Gastrocnemius medialis (tissue), 4 donors: Measurements from ENCODE around the gene TFG.

Experiments
- CTCF ChIP-seq, 5 experiments: fragments of 450-650 bp in 3 of 5; fragments of 200-600 bp in 2 of 5; sonication (generic) in 2 of 5; IDR thresholded peaks in 4 of 5; conservative IDR thresholded peaks in 1 of 5; 1 replicate in 4 of 5; 2 replicates in 1 of 5; pipeline ENCODE4 v1.5.1; 2016 to 2019; ENCODE audit warnings: antibody characterized with exemption in 5 of 5, mild to moderate bottlenecking in 3 of 5, moderate library complexity in 3 of 5
- POLR2A ChIP-seq, 2 donors: fragments of 450-650 bp; IDR thresholded peaks; one replicate each; pipeline ENCODE4 v1.6.1; 2017; ENCODE audit warnings: antibody characterized with exemption in 2 of 2, mild to moderate bottlenecking in 2 of 2, moderate library complexity in 2 of 2

GRCh38 chr3:100682056-100682853, 27.0 kb upstream of the TFG start:
- TF ChIP-seq CTCF (IDR thresholded peaks at IDR 0.05 in 4 of 5, conservative IDR thresholded peaks at IDR 0.05 in 1 of 5), result no peak
- TF ChIP-seq POLR2A (IDR thresholded peaks at IDR 0.05), result no peak
